SK-N-SH treated with all-trans-retinoic acid at 6 μM for 48 hours (cell line): ENCODE measurements around the gene ABCB10.

Experiments used
- BACH2 ChIP-seq: fragments of 250-450 bp; sonication (Bioruptor Pico); IDR thresholded peaks from 2 replicates; pipeline ENCODE4 v1.9.0; 2021; ENCODE audit warnings: mild to moderate bottlenecking, borderline replicate concordance
- CREB5 ChIP-seq: fragments of 250-450 bp; sonication (Bioruptor Pico); IDR thresholded peaks from 2 replicates; pipeline ENCODE4 v1.5.1; 2020; ENCODE audit warnings: low read depth, mild to moderate bottlenecking, moderate library complexity
- GLIS3 ChIP-seq: fragments of 250-450 bp; sonication (Bioruptor Pico); IDR thresholded peaks from 2 replicates; pipeline ENCODE4 v1.5.0; 2020; ENCODE audit warnings: mild to moderate bottlenecking, moderate library complexity
- PATZ1 ChIP-seq: fragments of 250-450 bp; sonication (Bioruptor Pico); IDR thresholded peaks from 2 replicates; pipeline ENCODE4 v1.8.0; 2020; ENCODE audit warnings: mild to moderate bottlenecking, moderate library complexity, borderline replicate concordance
- TOX ChIP-seq: fragments of 250-450 bp; sonication (Bioruptor Pico); IDR thresholded peaks from 2 replicates; pipeline ENCODE4 v1.8.0; 2021; ENCODE audit warnings: mild to moderate bottlenecking, moderate library complexity, borderline replicate concordance

- TF ChIP-seq CREB5 (no peak), PATZ1 (CRISPR knock-in tag) (no peak), BACH2 (CRISPR knock-in tag) (no peak), TOX (CRISPR knock-in tag) (no peak), GLIS3 (CRISPR knock-in tag) (no peak)
Observed at GRCh38 chr1:229572286-229572685, 13.8 kb upstream of the ABCB10 start.
